SK-N-SH treated with all-trans-retinoic acid at 6 μM for 48 hours (cell line): ENCODE data around the gene TMEM54.

Source experiments
- ARNTL ChIP-seq: fragments of 450-650 bp; formaldehyde crosslinking; IDR thresholded peaks from 2 replicates; pipeline ENCODE4 v1.5.0; 2020; ENCODE audit warnings: low read depth, mild to moderate bottlenecking, moderate library complexity, borderline replicate concordance
- ISL1 ChIP-seq: fragments of 250-450 bp; sonication (Bioruptor Pico); IDR thresholded peaks from 2 replicates; pipeline ENCODE4 v2.1.2; 2022; ENCODE audit warnings: mild to moderate bottlenecking, moderate library complexity
- RARB ChIP-seq: fragments of 250-450 bp; sonication (Bioruptor Pico); IDR thresholded peaks from 2 replicates; pipeline ENCODE4 v1.8.0; 2021; ENCODE audit warnings: mild to moderate bottlenecking, moderate library complexity
- TCF4 ChIP-seq: fragments of 250-450 bp; sonication (Bioruptor Pico); IDR thresholded peaks from 2 replicates; pipeline ENCODE4 v1.8.0; 2021; ENCODE audit warnings: mild to moderate bottlenecking, moderate library complexity, borderline replicate concordance
- ZC3H10 ChIP-seq: fragments of 250-450 bp; sonication (Bioruptor Pico); IDR thresholded peaks from 2 replicates; pipeline ENCODE4 v1.5.1; 2021; ENCODE audit warnings: mild to moderate bottlenecking, moderate library complexity
- ZFP3 ChIP-seq: fragments of 250-450 bp; sonication (Bioruptor Pico); IDR thresholded peaks from 2 replicates; pipeline ENCODE4 v1.5.0; 2020; ENCODE audit warnings: mild to moderate bottlenecking, moderate library complexity
- ZNF8 ChIP-seq: fragments of 450-650 bp; formaldehyde crosslinking; IDR thresholded peaks from 2 replicates; pipeline ENCODE4 v1.5.0; 2020; ENCODE audit warnings: mild to moderate bottlenecking, moderate library complexity
- TF ChIP-seq, protein P1 (sequence below): fragments of 250-450 bp; sonication (Bioruptor Pico); IDR thresholded peaks from 2 replicates; pipeline ENCODE4 v1.5.1; 2020; ENCODE audit warnings: low read depth, mild to moderate bottlenecking, moderate library complexity
- TF ChIP-seq, protein P2 (sequence below): fragments of 250-450 bp; sonication (Bioruptor Pico); IDR thresholded peaks from 2 replicates; pipeline ENCODE4 v1.8.0; 2021; ENCODE audit warnings: low read depth, mild to moderate bottlenecking, moderate library complexity, borderline replicate concordance

DNA sequence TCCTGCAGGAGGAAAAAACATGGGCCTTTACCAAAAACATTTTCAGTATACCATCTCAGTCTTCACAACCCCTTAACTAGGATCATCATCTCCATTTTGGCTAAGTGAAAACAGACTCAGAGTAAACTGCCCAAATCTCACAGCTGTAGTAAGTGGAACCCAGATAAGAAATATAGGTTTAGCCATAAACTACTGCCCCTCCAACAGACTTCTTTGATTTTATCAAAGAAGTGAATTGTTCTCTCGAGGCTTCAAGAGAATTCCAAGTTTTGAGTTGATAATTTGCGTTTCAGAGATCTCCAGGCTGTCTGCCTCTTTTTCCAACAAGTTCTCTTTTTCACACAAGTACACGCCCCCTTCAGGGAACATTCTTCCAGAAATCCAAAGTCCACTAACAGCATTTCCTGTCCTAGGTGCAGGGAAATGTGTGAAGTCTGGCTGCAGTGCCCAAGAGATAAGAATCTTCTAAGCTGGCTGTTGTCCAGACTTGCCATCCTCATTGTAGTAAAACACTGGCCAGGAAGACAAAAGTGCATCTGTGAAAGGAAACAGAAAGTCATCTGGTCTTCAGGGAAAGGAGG lies 32.6 kb upstream of the TMEM54 start:
- TF ChIP-seq TCF4 (CRISPR knock-in tag): peak; percentile 77; the same call in 1 of the 2 replicates
- no peak for TF ChIP-seq ARNTL (CRISPR knock-in tag)
- no peak for TF ChIP-seq ZFP3 (CRISPR knock-in tag)
- TF ChIP-seq ZNF8 (CRISPR knock-in tag): no peak
- TF ChIP-seq, protein P1, sequence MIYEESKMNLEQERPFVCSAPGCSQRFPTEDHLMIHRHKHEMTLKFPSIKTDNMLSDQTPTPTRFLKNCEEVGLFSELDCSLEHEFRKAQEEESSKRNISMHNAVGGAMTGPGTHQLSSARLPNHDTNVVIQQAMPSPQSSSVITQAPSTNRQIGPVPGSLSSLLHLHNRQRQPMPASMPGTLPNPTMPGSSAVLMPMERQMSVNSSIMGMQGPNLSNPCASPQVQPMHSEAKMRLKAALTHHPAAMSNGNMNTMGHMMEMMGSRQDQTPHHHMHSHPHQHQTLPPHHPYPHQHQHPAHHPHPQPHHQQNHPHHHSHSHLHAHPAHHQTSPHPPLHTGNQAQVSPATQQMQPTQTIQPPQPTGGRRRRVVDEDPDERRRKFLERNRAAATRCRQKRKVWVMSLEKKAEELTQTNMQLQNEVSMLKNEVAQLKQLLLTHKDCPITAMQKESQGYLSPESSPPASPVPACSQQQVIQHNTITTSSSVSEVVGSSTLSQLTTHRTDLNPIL (CRISPR knock-in tag): no peak
- peak; percentile 49 for TF ChIP-seq ISL1 (CRISPR knock-in tag)
- TF ChIP-seq ZC3H10 (CRISPR knock-in tag): no peak
- no peak for TF ChIP-seq RARB (CRISPR knock-in tag)
- TF ChIP-seq, protein P2, sequence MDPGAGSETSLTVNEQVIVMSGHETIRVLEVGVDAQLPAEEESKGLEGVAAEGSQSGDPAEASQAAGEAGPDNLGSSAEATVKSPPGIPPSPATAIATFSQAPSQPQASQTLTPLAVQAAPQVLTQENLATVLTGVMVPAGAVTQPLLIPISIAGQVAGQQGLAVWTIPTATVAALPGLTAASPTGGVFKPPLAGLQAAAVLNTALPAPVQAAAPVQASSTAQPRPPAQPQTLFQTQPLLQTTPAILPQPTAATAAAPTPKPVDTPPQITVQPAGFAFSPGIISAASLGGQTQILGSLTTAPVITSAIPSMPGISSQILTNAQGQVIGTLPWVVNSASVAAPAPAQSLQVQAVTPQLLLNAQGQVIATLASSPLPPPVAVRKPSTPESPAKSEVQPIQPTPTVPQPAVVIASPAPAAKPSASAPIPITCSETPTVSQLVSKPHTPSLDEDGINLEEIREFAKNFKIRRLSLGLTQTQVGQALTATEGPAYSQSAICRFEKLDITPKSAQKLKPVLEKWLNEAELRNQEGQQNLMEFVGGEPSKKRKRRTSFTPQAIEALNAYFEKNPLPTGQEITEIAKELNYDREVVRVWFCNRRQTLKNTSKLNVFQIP: no peak
